Measurements from ENCODE around the gene SPHKAP. TPM values are rescaled to one million over a fixed set of nuclear protein-coding genes. Genes with fewer than 3 reads are reported as not detected.

SPHKAP gene
- total and polyA plus RNA-seq, 2 donors (not counting 3 experiments of a cell fraction or from before 2014, with no cell fraction given): not detected

GRCh38 chr2:228037915-228038314, 143.6 kb downstream of the SPHKAP start:
- Histone ChIP-seq H3K4me3 (replicated peaks in 1 of 3; ENCODE audit: insufficient read depth in 1 of 3, low read depth in 1 of 3, low read length in 3 of 3) (no peak overlapping the region), H3K9me1 (replicated peaks; ENCODE audit: control insufficient read depth, extremely low read depth, insufficient read depth, low read length) (no peaks in the 10 kb centered on the region), H3K79me2 (ENCODE audit: control insufficient read depth, insufficient read depth, low read length) (no peaks in the 10 kb centered on the region), H3K9ac (replicated peaks; ENCODE audit: extremely low read depth, insufficient read depth, low read length) (no peak overlapping the region), H3K9me3 (replicated peaks; ENCODE audit: control insufficient read depth, insufficient read depth, low read length) (peaks cover 2% of the 10 kb centered on the region), H3K4me2 (ENCODE audit: insufficient read depth, low read length) (no peak overlapping the region), H3K27ac (ENCODE audit: insufficient read depth, low read depth, low read length) (no peak overlapping the region), H4K20me1 (replicated peaks; ENCODE audit: control insufficient read depth, extremely low read depth, insufficient read depth, low read length) (no peaks in the 10 kb centered on the region), H3K36me3 (ENCODE audit: control insufficient read depth in 2 of 2, extremely low read depth in 1 of 2, insufficient read depth in 2 of 2, low read length in 2 of 2) (no peaks in the 10 kb centered on the region), H3K4me1 (ENCODE audit: control insufficient read depth, extremely low read depth, insufficient read depth, low read length) (no peaks in the 10 kb centered on the region), H2AFZ (ENCODE audit: low read depth, low read length) (no peak overlapping the region), H3K27me3 (ENCODE audit: control insufficient read depth in 2 of 2, insufficient read depth in 2 of 2, low read length in 2 of 2) (no peaks in the 10 kb centered on the region)
- DNase-seq (ENCODE audit: low read depth, low spot score) (no peak), FAIRE-seq (no peak)
- BruUV-seq (replicated peaks): no TSS peak
- intact Hi-C loops (cut with micrococcal nuclease) (no loop called here), dilution Hi-C loops (cut with MboI; ENCODE audit: extremely low pct_ligation_motif_present, low sequenced_read_pairs) (no loop called here)
- ChIA-PET POLR2A (no interaction called here), CTCF (no interaction called here)
- TF ChIP-seq POLR2A (IDR thresholded peaks at IDR 0.05; ENCODE audit: low read depth, low read length) (no peak), POLR2AphosphoS5 (IDR thresholded peaks at IDR 0.05; ENCODE audit: insufficient read depth, low read depth, low read length) (no peak), MAX (IDR thresholded peaks at IDR 0.05; ENCODE audit: insufficient read depth, insufficient read length) (no peak), GATA2 (IDR thresholded peaks at IDR 0.05; ENCODE audit: insufficient read depth, insufficient read length, low read depth, low read length) (no peak), JUN (IDR thresholded peaks at IDR 0.05; ENCODE audit: borderline replicate concordance, insufficient read depth, insufficient read length, low read depth) (no peak), EZH2 (IDR thresholded peaks at IDR 0.05; ENCODE audit: borderline replicate concordance, low read depth, low read length, severe bottlenecking) (no peak), MYC (IDR thresholded peaks at IDR 0.05; ENCODE audit: low read depth, low read length) (no peak), CTCF (IDR thresholded peaks at IDR 0.05; ENCODE audit: extremely low read depth in 1 of 2, insufficient read depth in 1 of 2, low read depth in 1 of 2, low read length in 2 of 2) (no peak), FOS (IDR thresholded peaks at IDR 0.05; ENCODE audit: borderline replicate concordance, insufficient read depth, low read length) (no peak)

Measured in endothelial cell of umbilical vein (primary cell).